Kidney (tissue), 14 donors: ENCODE results near the gene NOX5. TPM values are rescaled to one million over a fixed set of nuclear protein-coding genes. Genes with fewer than 3 reads are reported as not detected.

ENCODE experiments used
- DNase-seq, 5 donors: peaks; one replicate each; pipeline ENCODE4 v3.0.0-alpha.2; 2013 to 2020
- FAIRE-seq: peaks from 2 replicates; lab custom pipeline; 2012; peaks lifted over from hg19 to GRCh38; lab: Jason Lieb, UNC
- H3K27ac ChIP-seq, 2 donors: one replicate each; pipeline ENCODE4 v1.7.0; 2013; ENCODE audit warnings: low read depth in 2 of 2, low read length in 2 of 2, inconsistent platforms in 1 of 2
- H3K27me3 ChIP-seq: one replicate; pipeline ENCODE4 v1.7.1; 2013; ENCODE audit warnings: low read length, inconsistent platforms; ENCODE audit not compliant: control insufficient read depth, insufficient read depth
- H3K36me3 ChIP-seq, 3 donors: one replicate each; pipeline versions ENCODE4 v1.7.0 to v1.7.1; 2013; ENCODE audit warnings: low read length in 3 of 3, control low read depth in 1 of 3, inconsistent platforms in 1 of 3; ENCODE audit not compliant: insufficient read depth in 3 of 3, control insufficient read depth in 2 of 3
- H3K4me1 ChIP-seq, 3 donors: one replicate each; pipeline versions ENCODE4 v1.7.0 to v1.7.1; 2013; ENCODE audit warnings: low read length in 3 of 3, inconsistent platforms in 1 of 3, low read depth in 1 of 3; ENCODE audit not compliant: control insufficient read depth in 2 of 3, insufficient read depth in 2 of 3
- H3K4me3 ChIP-seq, 3 donors: one replicate each; pipeline versions ENCODE4 v1.7.0 to v1.8.1; 2013; ENCODE audit warnings: low read length in 3 of 3, control low read depth in 1 of 3, inconsistent platforms in 1 of 3
- H3K9ac ChIP-seq, 3 donors: one replicate each; pipeline versions ENCODE4 v1.7.0 to v1.7.1; 2013; ENCODE audit warnings: low read length in 3 of 3, control low read depth in 1 of 3, inconsistent platforms in 1 of 3
- H3K9me3 ChIP-seq, 3 donors: one replicate each; pipeline versions ENCODE4 v1.7.0 to v1.7.1; 2013; ENCODE audit warnings: low read length in 3 of 3, control low read depth in 1 of 3, inconsistent platforms in 1 of 3; ENCODE audit not compliant: control insufficient read depth in 2 of 3, insufficient read depth in 1 of 3
- intact Hi-C: fragments of 100-400 bp; cut with DNase I; formaldehyde crosslinking; loops from one replicate; pipeline ENCODE4 v1.11.1; 2022
- polyA plus RNA-seq: library from polyadenylated mRNA; stranded (reverse); fragments of 350-450 nt; fragmentation: Illumina TruSeq; extraction: RNeasy Lipid Tissue Mini Kit (QIAGEN cat#74804); gene quantifications from one replicate; pipeline ENCODE4 v1.2.3, GENCODE V29; 2014; ENCODE audit warnings: low read depth, low replicate concordance; ENCODE audit not compliant: insufficient read depth
- total RNA-seq: library from RNA; stranded (reverse); fragmentation: NEBNext Ultra II Directional; extraction: Animal tissue kit (Norgen Biotek cat#: 25700); gene quantifications from one replicate; pipeline ENCODE4 v1.2.1, GENCODE V29; 2021
- TF ChIP-seq, protein P1 (sequence below): IDR thresholded peaks from 3 replicates; pipeline ENCODE4 v1.5.1; 2012; ENCODE audit warnings: mild to moderate bottlenecking, moderate library complexity, borderline replicate concordance; ENCODE audit not compliant: insufficient read depth; ENCODE audit errors: extremely low read depth
- donor health status: control.
- donor health status: control.
- donor health status: control.
- donor health status: control.
- donor health status: control.
- donor health status: DM: yes; HTN: yes; CAD: no.
- donor health status: Normal renal cell carcinoma (clear cell type).

The NOX5 gene
- total and polyA plus RNA-seq, 2 donors from 2014 or later, result 0.19 to 0.60 TPM

GRCh38 chr15:68985361-68985891, 29.1 kb upstream of the NOX5 start:
- no peak for FAIRE-seq
- H3K9me3 ChIP-seq, result no peaks in the 10 kb centered on the region
- no peak for DNase-seq
- H3K9ac ChIP-seq, result no peak overlapping the region
- no peak overlapping the region for H3K27ac ChIP-seq
- no peaks in the 10 kb centered on the region for H3K36me3 ChIP-seq
- TF ChIP-seq, protein P1, sequence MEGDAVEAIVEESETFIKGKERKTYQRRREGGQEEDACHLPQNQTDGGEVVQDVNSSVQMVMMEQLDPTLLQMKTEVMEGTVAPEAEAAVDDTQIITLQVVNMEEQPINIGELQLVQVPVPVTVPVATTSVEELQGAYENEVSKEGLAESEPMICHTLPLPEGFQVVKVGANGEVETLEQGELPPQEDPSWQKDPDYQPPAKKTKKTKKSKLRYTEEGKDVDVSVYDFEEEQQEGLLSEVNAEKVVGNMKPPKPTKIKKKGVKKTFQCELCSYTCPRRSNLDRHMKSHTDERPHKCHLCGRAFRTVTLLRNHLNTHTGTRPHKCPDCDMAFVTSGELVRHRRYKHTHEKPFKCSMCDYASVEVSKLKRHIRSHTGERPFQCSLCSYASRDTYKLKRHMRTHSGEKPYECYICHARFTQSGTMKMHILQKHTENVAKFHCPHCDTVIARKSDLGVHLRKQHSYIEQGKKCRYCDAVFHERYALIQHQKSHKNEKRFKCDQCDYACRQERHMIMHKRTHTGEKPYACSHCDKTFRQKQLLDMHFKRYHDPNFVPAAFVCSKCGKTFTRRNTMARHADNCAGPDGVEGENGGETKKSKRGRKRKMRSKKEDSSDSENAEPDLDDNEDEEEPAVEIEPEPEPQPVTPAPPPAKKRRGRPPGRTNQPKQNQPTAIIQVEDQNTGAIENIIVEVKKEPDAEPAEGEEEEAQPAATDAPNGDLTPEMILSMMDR, result no peak
- H3K4me1 ChIP-seq, result no peaks in the 10 kb centered on the region
- no peak overlapping the region for H3K4me3 ChIP-seq
- intact Hi-C loops, result no loop called here
- no peaks in the 10 kb centered on the region for H3K27me3 ChIP-seq

- FAIRE-seq (no peak), DNase-seq (peak in 3 of 5 donors; percentile 25 to 66 (median 54))
- no peak overlapping the region for H3K9ac ChIP-seq
- no peak overlapping the region for H3K4me3 ChIP-seq
- no peaks in the 10 kb centered on the region for H3K27me3 ChIP-seq
- H3K36me3 ChIP-seq, result no peaks in the 10 kb centered on the region
- no peaks in the 10 kb centered on the region for H3K9me3 ChIP-seq
- H3K4me1 ChIP-seq, result no peaks in the 10 kb centered on the region
- intact Hi-C loops, result no loop called here
- H3K27ac ChIP-seq, result no peak overlapping the region
- TF ChIP-seq, protein P1, result no peak
Observed at GRCh38 chr15:68986322-68986721, 28.2 kb upstream of the NOX5 start.

DNA sequence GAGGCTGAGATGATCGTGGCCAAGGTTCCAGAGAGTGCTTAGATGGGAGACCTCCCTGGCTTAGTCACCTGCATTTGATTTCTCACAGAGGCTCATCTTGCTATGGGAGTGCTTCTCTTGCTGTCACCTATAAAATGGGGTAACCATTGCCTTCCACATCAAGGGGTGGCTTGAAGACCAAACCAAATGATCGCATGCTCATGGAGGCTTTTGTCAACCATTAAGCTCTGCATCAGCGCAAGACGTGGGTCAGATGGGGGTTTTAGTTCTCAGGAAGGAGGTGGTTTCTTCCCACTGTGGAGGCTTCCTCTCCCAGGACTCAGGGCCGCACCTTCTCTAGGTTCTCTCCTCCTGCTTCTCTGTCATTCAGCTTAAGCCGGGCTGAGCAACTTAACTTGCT, 27.4 kb upstream of the NOX5 start:
- TF ChIP-seq, protein P1, result no peak
- no peaks in the 10 kb centered on the region for H3K36me3 ChIP-seq
- H3K27ac ChIP-seq, result no peak overlapping the region
- FAIRE-seq (no peak), DNase-seq (no peak)
- H3K4me3 ChIP-seq, result no peak overlapping the region
- no peaks in the 10 kb centered on the region for H3K27me3 ChIP-seq
- no peak overlapping the region for H3K9ac ChIP-seq
- intact Hi-C loops, result no loop called here
- no peaks in the 10 kb centered on the region for H3K9me3 ChIP-seq
- H3K4me1 ChIP-seq, result no peaks in the 10 kb centered on the region

DNA sequence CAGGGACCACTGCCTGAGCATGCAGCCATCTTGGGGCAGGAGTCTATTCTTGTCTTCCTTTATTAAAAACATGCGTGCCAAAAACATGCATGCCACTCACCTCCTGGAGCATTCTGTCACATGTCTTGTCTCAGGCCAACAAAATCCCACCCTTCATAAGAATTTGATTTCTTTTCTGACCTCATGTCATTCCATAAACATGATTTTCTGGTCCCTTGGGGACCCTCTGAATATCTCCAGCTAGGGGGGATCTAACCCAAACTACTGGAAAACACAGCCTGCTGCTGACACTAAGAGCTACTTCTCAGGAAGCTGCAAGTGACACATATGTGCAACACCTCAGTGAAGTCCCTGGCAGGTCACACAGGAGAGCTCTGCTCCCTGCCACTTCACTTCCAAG, 26.8 kb upstream of the NOX5 start:
- no peaks in the 10 kb centered on the region for H3K36me3 ChIP-seq
- TF ChIP-seq, protein P1, result no peak
- intact Hi-C loops, result no loop called here

More for the DNA sequence above, 26.8 kb upstream of the NOX5 start:
- Histone ChIP-seq H3K9me3 (no peaks in the 10 kb centered on the region), H3K27ac (no peak overlapping the region), H3K4me1 (no peaks in the 10 kb centered on the region), H3K27me3 (no peaks in the 10 kb centered on the region), H3K4me3 (no peak overlapping the region), H3K9ac (no peak overlapping the region)
- no peak for FAIRE-seq
- no peak for DNase-seq
